HepG2 (cell line): ENCODE data around the gene TRIM10. TPM values are rescaled to one million over a fixed set of nuclear protein-coding genes. Genes with fewer than 3 reads are reported as not detected.

ENCODE experiments used
- ATAC-seq: fragments of 200-7000 bp; cut with Tn5 transposase; 3 replicates; pipeline ENCODE4 v1.9.1; 2020; ENCODE audit warnings: mild to moderate bottlenecking, moderate library complexity
- BruUV-seq: library from RNA; stranded (reverse); fragments of 400-500 nt; replicated peaks from 2 replicates; lab custom pipeline; 2021; lab: Mats Ljungman, UMichigan
- CTCF ChIA-PET: fragments of 300-600 bp; formaldehyde crosslinking; extraction: SDS; loops from one replicate; lab custom pipeline; 2021; ENCODE audit warnings: low total read pairs, inconsistent platforms, low intra/inter-chr PET ratio; lab: Yijun Ruan, JAX
- POLR2A ChIA-PET: fragments of 350-600 bp; sonication (Branson Sonifier 250); formaldehyde crosslinking; loops from one replicate; lab custom pipeline; 2020; ENCODE audit warnings: antibody characterized with exemption, inconsistent platforms; lab: Yijun Ruan, JAX
- DNase-seq: peaks from one replicate; pipeline ENCODE4 v3.0.0-alpha.2; 2015; ENCODE audit warnings: low spot score
- FAIRE-seq: peaks from 3 replicates; lab custom pipeline; 2011; peaks lifted over from hg19 to GRCh38; lab: Jason Lieb, UNC
- H2AFZ ChIP-seq: one replicate; pipeline ENCODE4 v1.6.1; 2011; ENCODE audit warnings: low read length, inconsistent platforms
- H3K27ac ChIP-seq: fragments of 300-600 bp; 3 replicates; pipeline ENCODE4 v1.8.0; 2011; ENCODE audit warnings: mixed run types, mild to moderate bottlenecking, mixed read lengths, low read length, inconsistent platforms; ENCODE audit not compliant: insufficient read depth; ENCODE audit errors: extremely low read length
- H3K27me3 ChIP-seq, 2 experiments: fragments of 200-600 bp in 1 of 2; 2 replicates in 1 of 2; 3 replicates in 1 of 2; pipeline versions ENCODE4 v1.6.0 to v1.8.0; 2011; ENCODE audit warnings: low read length in 2 of 2, mild to moderate bottlenecking in 2 of 2, moderate library complexity in 2 of 2, inconsistent platforms in 1 of 2; ENCODE audit not compliant: insufficient read depth in 2 of 2, control insufficient read depth in 1 of 2
- H3K36me3 ChIP-seq, 2 experiments: fragments of 200-600 bp in 1 of 2; replicated peaks in 1 of 2; 2 replicates in 1 of 2; 3 replicates in 1 of 2; pipeline versions ENCODE4 v1.5.1 to v1.8.0; 2011; ENCODE audit warnings: low read length in 2 of 2, inconsistent platforms in 1 of 2; ENCODE audit not compliant: insufficient read depth in 2 of 2, control insufficient read depth in 1 of 2
- H3K4me1 ChIP-seq: 2 replicates; pipeline ENCODE4 v1.5.1; 2012; ENCODE audit warnings: low read length, inconsistent platforms; ENCODE audit not compliant: insufficient read depth
- H3K4me2 ChIP-seq: 2 replicates; pipeline ENCODE4 v1.6.0; 2011; ENCODE audit warnings: low read depth, low read length, inconsistent platforms
- H3K4me3 ChIP-seq, 3 experiments: fragments of 200-600 bp in 1 of 3; sonication (generic), shearing (Covaris generic) in 1 of 3; replicated peaks in 1 of 3; 2 replicates each; pipeline ENCODE4 v1.5.1; 2011 to 2016; ENCODE audit warnings: low read length in 3 of 3, inconsistent platforms in 2 of 3, low read depth in 2 of 3, mild to moderate bottlenecking in 2 of 3, control low read depth in 1 of 3, mixed read lengths in 1 of 3; ENCODE audit not compliant: insufficient read depth in 1 of 3
- H3K79me2 ChIP-seq: one replicate; pipeline ENCODE4 v1.6.1; 2011; ENCODE audit warnings: low read length, inconsistent platforms; ENCODE audit not compliant: insufficient read depth
- H3K9ac ChIP-seq: 2 replicates; pipeline ENCODE4 v1.6.0; 2011; ENCODE audit warnings: mild to moderate bottlenecking, low read depth, low read length, inconsistent platforms; ENCODE audit not compliant: insufficient read depth
- H3K9me3 ChIP-seq: 2 replicates; pipeline ENCODE4 v1.5.1; 2012; ENCODE audit warnings: mild to moderate bottlenecking, low read length
- H4K20me1 ChIP-seq: 2 replicates; pipeline ENCODE4 v1.6.0; 2011; ENCODE audit warnings: inconsistent platforms, mild to moderate bottlenecking, low read length, moderate library complexity; ENCODE audit not compliant: insufficient read depth
- AGO2 ChIP-seq: fragments of 200-400 bp; formaldehyde crosslinking; optimal IDR thresholded peaks from 2 replicates; pipeline ENCODE3; 2017; ENCODE audit warnings: mild to moderate bottlenecking, low read depth, low read length, moderate library complexity
- ATAD3A ChIP-seq: sonication (generic); formaldehyde crosslinking; IDR thresholded peaks from 2 replicates; pipeline ENCODE4 v1.4.0; 2020; ENCODE audit warnings: missing genetic modification reagents
- RBM22 ChIP-seq: fragments of 200-400 bp; formaldehyde crosslinking; optimal IDR thresholded peaks from 2 replicates; pipeline ENCODE3; 2017; ENCODE audit warnings: mild to moderate bottlenecking, low read length, moderate library complexity
- ZNF687 ChIP-seq: sonication (generic); formaldehyde crosslinking; IDR thresholded peaks from 2 replicates; pipeline ENCODE4 v1.5.1; 2020; ENCODE audit warnings: mild to moderate bottlenecking, missing genetic modification reagents, moderate library complexity
- WGBS: methylation state at CpG from one replicate; pipeline ENCODE4 v1.1.6; 2017; ENCODE audit warnings: low lambda C conversion rate; 5-methylcytosine and 5-hydroxymethylcytosine counted together
- in situ Hi-C: cut with HindIII; loops from 2 replicates; pipeline ENCODE4 v1.10.0; 2017; ENCODE audit warnings: low pct_unique_long_range_greater_than_20kb; ENCODE audit not compliant: extremely low pct_ligation_motif_present
- intact Hi-C: fragments of 100-400 bp; cut with micrococcal nuclease; formaldehyde crosslinking; loops from one replicate; pipeline ENCODE4 v1.10.0; 2022; ENCODE audit not compliant: unreplicated experiment
- polyA plus RNA-seq, 8 experiments: library from polyadenylated mRNA; depleted of rRNA in 3 of 8; stranded (reverse) in 7 of 8; unstranded in 1 of 8; fragments of >200 nt; fragmentation: Illumina TruSeq in 4 of 8; extraction: Trizol in 4 of 8; gene quantifications; 2 replicates each; pipeline versions ENCODE4 v1.2.1 to v1.2.3, GENCODE V29; 2011 to 2016; ENCODE audit warnings: low read depth in 4 of 8, missing spikeins in 1 of 8, mixed read lengths in 1 of 8; ENCODE audit not compliant: insufficient read depth in 1 of 8
- total RNA-seq, 5 experiments: library from RNA; depleted of rRNA; stranded (reverse); fragments of >200 nt; fragmentation: Illumina TruSeq; extraction: Trizol; gene quantifications; 2 replicates each; pipeline ENCODE4 v1.2.3, GENCODE V29; 2016; ENCODE audit warnings: low read depth in 1 of 5
- TF ChIP-seq, protein P1 (sequence below): sonication (generic); formaldehyde crosslinking; IDR thresholded peaks from 2 replicates; pipeline ENCODE4 v1.4.0; 2020; ENCODE audit warnings: missing genetic modification reagents
- TF ChIP-seq, protein P2 (sequence below): sonication (generic); formaldehyde crosslinking; IDR thresholded peaks from 2 replicates; pipeline ENCODE4 v1.5.0; 2020; ENCODE audit warnings: mild to moderate bottlenecking, missing genetic modification reagents, moderate library complexity
- TF ChIP-seq, protein P3 (sequence below): sonication (generic); formaldehyde crosslinking; IDR thresholded peaks from 2 replicates; pipeline ENCODE4 v1.5.0; 2020; ENCODE audit warnings: missing genetic modification reagents

TRIM10 gene
- total and polyA plus RNA-seq, 2 of the 13 experiments (the other 11 are each of a cell fraction or from before 2014, with no cell fraction given), result 4.1 to 6.8 TPM

DNA sequence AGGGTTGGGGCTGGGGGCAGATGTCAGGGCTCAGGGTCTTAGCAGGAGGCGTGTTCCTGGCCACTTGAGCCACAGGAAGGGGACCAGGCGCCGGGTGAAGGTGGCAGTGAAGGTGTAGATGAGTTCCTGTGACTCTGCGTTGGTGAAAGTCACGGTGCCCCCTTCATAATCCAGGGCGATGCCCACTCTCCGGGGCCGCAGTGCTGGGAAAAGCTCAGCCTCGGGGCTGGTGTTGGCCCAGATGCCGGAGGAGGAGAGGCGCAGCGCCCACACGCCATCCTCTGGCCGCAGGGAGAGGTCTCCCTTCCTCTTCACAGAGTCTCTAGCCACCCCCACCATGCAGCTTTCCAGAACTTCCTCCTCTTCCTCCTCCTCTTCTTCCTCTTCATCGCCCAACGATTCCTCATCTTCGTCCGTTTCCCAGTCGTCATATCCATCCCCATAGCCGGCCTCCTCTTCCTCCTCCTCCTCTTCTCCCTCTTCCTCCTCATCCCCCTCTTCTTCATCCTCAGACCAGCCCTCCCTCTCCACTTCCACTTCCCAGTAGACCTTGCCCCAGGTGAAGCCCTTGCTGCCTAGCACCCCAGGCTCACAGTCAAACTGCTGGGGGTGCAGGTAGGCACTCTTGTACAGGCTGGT, 25.0 kb upstream of the TRIM10 start:
- Histone ChIP-seq H3K79me2 (no peaks in the 10 kb centered on the region), H3K9me3 (no peaks in the 10 kb centered on the region), H3K9ac (no peak overlapping the region), H3K27ac (no peak overlapping the region), H3K4me3 (no peak overlapping the region), H3K27me3 (no peaks in the 10 kb centered on the region), H2AFZ (no peak overlapping the region), H3K4me2 (no peak overlapping the region), H3K36me3 (peaks cover 24 to 54% of the 10 kb centered on the region in 2 experiments), H3K4me1 (peaks cover 5% of the 10 kb centered on the region; the same call in 1 of the 2 replicates), H4K20me1 (no peaks in the 10 kb centered on the region)
- ATAC-seq (peak; percentile 20), DNase-seq (no peak), FAIRE-seq (no peak)
- POLR2A ChIA-PET, result interaction anchor here (1.4 kb wide), 1 partner anchor 21 kb away, joined by 3 read pairs; no protein-coding TSS in a partner anchor
- BruUV-seq, result TSS peak; percentile 67
- in situ Hi-C loops (no loop called here), intact Hi-C loops (no loop called here)
- TF ChIP-seq, protein P1, sequence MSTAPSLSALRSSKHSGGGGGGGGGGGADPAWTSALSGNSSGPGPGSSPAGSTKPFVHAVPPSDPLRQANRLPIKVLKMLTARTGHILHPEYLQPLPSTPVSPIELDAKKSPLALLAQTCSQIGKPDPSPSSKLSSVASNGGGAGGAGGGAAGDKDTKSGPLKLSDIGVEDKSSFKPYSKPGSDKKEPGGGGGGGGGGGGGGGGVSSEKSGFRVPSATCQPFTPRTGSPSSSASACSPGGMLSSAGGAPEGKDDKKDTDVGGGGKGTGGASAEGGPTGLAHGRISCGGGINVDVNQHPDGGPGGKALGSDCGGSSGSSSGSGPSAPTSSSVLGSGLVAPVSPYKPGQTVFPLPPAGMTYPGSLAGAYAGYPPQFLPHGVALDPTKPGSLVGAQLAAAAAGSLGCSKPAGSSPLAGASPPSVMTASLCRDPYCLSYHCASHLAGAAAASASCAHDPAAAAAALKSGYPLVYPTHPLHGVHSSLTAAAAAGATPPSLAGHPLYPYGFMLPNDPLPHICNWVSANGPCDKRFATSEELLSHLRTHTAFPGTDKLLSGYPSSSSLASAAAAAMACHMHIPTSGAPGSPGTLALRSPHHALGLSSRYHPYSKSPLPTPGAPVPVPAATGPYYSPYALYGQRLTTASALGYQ (CRISPR knock-in tag), result no peak
- TF ChIP-seq ZNF687, result peak; percentile 21; the same call in 1 of the 2 replicates
- peak; percentile 40 for TF ChIP-seq RBM22
- no peak for TF ChIP-seq ATAD3A (CRISPR knock-in tag)
- peak; percentile 84 for TF ChIP-seq AGO2
- TF ChIP-seq, protein P2, sequence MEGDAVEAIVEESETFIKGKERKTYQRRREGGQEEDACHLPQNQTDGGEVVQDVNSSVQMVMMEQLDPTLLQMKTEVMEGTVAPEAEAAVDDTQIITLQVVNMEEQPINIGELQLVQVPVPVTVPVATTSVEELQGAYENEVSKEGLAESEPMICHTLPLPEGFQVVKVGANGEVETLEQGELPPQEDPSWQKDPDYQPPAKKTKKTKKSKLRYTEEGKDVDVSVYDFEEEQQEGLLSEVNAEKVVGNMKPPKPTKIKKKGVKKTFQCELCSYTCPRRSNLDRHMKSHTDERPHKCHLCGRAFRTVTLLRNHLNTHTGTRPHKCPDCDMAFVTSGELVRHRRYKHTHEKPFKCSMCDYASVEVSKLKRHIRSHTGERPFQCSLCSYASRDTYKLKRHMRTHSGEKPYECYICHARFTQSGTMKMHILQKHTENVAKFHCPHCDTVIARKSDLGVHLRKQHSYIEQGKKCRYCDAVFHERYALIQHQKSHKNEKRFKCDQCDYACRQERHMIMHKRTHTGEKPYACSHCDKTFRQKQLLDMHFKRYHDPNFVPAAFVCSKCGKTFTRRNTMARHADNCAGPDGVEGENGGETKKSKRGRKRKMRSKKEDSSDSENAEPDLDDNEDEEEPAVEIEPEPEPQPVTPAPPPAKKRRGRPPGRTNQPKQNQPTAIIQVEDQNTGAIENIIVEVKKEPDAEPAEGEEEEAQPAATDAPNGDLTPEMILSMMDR (CRISPR knock-in tag), result 0 out of 2 replicates have a peak, but pooled peaks have one; percentile 12
- TF ChIP-seq, protein P3, sequence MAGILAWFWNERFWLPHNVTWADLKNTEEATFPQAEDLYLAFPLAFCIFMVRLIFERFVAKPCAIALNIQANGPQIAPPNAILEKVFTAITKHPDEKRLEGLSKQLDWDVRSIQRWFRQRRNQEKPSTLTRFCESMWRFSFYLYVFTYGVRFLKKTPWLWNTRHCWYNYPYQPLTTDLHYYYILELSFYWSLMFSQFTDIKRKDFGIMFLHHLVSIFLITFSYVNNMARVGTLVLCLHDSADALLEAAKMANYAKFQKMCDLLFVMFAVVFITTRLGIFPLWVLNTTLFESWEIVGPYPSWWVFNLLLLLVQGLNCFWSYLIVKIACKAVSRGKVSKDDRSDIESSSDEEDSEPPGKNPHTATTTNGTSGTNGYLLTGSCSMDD (CRISPR knock-in tag), result no peak
- WGBS, result 93% methylated on average over 17 of the region's 20 CpGs
- CTCF ChIA-PET, result no interaction called here
